ENCODE results near the gene CIT.

GRCh38 chr12:119822046-119822445, 55.1 kb downstream of the CIT start:
- TF ChIP-seq, protein P1, sequence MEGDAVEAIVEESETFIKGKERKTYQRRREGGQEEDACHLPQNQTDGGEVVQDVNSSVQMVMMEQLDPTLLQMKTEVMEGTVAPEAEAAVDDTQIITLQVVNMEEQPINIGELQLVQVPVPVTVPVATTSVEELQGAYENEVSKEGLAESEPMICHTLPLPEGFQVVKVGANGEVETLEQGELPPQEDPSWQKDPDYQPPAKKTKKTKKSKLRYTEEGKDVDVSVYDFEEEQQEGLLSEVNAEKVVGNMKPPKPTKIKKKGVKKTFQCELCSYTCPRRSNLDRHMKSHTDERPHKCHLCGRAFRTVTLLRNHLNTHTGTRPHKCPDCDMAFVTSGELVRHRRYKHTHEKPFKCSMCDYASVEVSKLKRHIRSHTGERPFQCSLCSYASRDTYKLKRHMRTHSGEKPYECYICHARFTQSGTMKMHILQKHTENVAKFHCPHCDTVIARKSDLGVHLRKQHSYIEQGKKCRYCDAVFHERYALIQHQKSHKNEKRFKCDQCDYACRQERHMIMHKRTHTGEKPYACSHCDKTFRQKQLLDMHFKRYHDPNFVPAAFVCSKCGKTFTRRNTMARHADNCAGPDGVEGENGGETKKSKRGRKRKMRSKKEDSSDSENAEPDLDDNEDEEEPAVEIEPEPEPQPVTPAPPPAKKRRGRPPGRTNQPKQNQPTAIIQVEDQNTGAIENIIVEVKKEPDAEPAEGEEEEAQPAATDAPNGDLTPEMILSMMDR (conservative IDR thresholded peaks at IDR 0.05 in 1 of 2, IDR thresholded peaks at IDR 0.05 in 1 of 2; ENCODE audit: low read depth in 1 of 2, low read length in 2 of 2), result no peak
- no peak for TF ChIP-seq EZH2 (IDR thresholded peaks at IDR 0.05; ENCODE audit: low read length, missing control alignments)

Data from fibroblast of lung (primary cell).